ENCODE results near the gene HSPG2.

GRCh38 chr1:21924503-21925005 is 12.6 kb downstream of the HSPG2 start:
- no peak for TF ChIP-seq CTCF (IDR thresholded peaks at IDR 0.05; ENCODE audit: insufficient read depth, low read length, poor library complexity, severe bottlenecking)
- no peak for TF ChIP-seq EZH2phosphoT487 (conservative IDR thresholded peaks at IDR 0.05; ENCODE audit: low read length)

Measured in SU-DHL-6 (cell line).